ENCODE data around the gene SMIM24. TPM values are rescaled to one million over a fixed set of nuclear protein-coding genes. Genes with fewer than 3 reads are reported as not detected.
A peak's percentile ranks its signal among the peaks of the same experiment; 100 is the strongest.

SMIM24 gene
- total and polyA plus RNA-seq, 10 of the 15 experiments (the other 5 are each of a cell fraction or from before 2014, with no cell fraction given) = 0.14 to 0.44 (median 0.23) TPM; not detected in 4

DNA sequence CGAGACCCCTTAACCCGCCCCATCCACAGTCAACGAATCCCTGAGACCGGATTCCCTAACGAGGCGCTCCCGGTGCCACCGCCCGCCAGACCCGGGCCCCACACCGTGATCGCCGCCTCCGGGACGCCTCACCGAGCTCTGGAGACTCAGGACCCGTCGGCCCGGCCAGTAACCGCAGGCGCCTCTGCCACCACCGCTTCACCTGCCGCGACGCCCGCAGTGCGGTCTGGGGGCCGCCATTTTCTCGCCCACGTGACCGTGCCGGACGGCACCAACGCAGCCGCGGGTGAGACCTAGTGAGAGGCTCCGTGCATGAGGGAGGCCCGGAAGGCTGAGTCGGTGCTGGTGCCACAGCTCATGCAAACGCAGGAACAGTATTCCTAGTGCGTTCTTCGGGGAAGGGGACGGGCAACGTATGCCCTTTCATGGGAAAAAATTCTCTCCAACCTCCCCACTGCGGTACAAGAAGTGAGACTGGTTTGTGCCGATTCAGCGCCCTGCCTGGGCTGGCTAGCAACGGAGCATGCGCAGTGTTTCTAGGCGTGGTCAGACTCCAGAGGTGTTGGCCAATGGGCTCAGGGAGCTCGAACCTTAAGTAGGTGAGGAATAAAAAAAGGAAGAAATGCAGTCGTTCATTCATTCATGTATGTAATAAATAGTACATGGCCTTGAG, 20.2 kb upstream of the SMIM24 start, which contains the start of gene DOHH:
DOHH (minus strand) TSS at position 246 of the 673 bp plus-strand sequence. CDS start 3,860 bp downstream, outside the sequence.
- ChIA-PET SMC1A (ENCODE audit: uncharacterized antibody, unreplicated experiment) (interaction anchor here (1.0 kb wide), 1 partner anchor 56 kb away, joined by 3 read pairs; no protein-coding TSS in a partner anchor), RAD21 (ENCODE audit: unreplicated experiment) (interaction anchor here (1.2 kb wide), 1 partner anchor 17 kb away, joined by 3 read pairs; no protein-coding TSS in a partner anchor), CTCF (interaction anchor here (0.8 to 1.4 kb wide), 4 partner anchors 16 to 195 kb away, joined by 3 to 4 read pairs (median 4); no protein-coding TSS in a partner anchor), POLR2A (interaction anchor here (0.8 to 1.6 kb wide), 2 partner anchors 56 to 262 kb away, joined by 4 to 5 read pairs; partner anchors contain the start of gene MRPL54)
- peak; percentile 100 for FAIRE-seq
- Histone ChIP-seq H3K4me2 (ENCODE audit: control insufficient read depth, insufficient read depth) (peak within 1 kb of the TSS; percentile 98), H4K20me1 (ENCODE audit: control insufficient read depth, insufficient read depth) (no peaks in the 10 kb centered on the region), H3K27me3 (replicated peaks in 1 of 2; ENCODE audit: control insufficient read depth in 2 of 2, insufficient read depth in 2 of 2, low read length in 1 of 2) (no peaks in the 10 kb centered on the region), H3K4me1 (ENCODE audit: control insufficient read depth, insufficient read depth, low read length) (peaks cover 2% of the 10 kb centered on the region; the same call in 1 of the 2 replicates), H3K36me3 (ENCODE audit: control insufficient read depth in 2 of 2, insufficient read depth in 2 of 2, low read length in 1 of 2) (peaks cover 2 to 3% of the 10 kb centered on the region in 2 experiments; a peak in 3 of 4 replicates), H3K4me3 (peak within 1 kb of the TSS; percentile 85), H3K27ac (ENCODE audit: control insufficient read depth, insufficient read depth) (peak within 1 kb of the TSS; percentile 99), H3K9me3 (replicated peaks; ENCODE audit: control insufficient read depth, insufficient read depth, low read length) (no peaks in the 10 kb centered on the region; the same call in 2 of the 3 replicates), H3K79me2 (ENCODE audit: control insufficient read depth, insufficient read depth, low read length) (peaks cover 16% of the 10 kb centered on the region), H3K9ac (ENCODE audit: control insufficient read depth, insufficient read depth, low read length) (peak within 1 kb of the TSS; percentile 97), H2AFZ (ENCODE audit: control insufficient read depth, low read depth, low read length) (peak within 1 kb of the TSS; percentile 100)
- in situ Hi-C loops (cut with MboI) (no loop called here), intact Hi-C loops (cut with micrococcal nuclease; ENCODE audit: unreplicated experiment) (no loop called here)
- no TSS peak for BruUV-seq (replicated peaks)
- ATAC-seq = peak; percentile 94
- 0% methylated on average over 52 of the region's 52 CpGs for WGBS (ENCODE audit: insufficient coverage, insufficient replicate concordance, low lambda C conversion rate, missing lambda C conversion rate)
- peak; percentile 97 for DNase-seq (ENCODE audit: low read depth, low spot score)
- TF ChIP-seq SMC3 (IDR thresholded peaks at IDR 0.05; ENCODE audit: borderline replicate concordance, low read length) (no peak), CHD1 (IDR thresholded peaks at IDR 0.05; ENCODE audit: low read depth, low read length) (peak; percentile 100), ZBED1 (IDR thresholded peaks at IDR 0.05; ENCODE audit: borderline replicate concordance) (no peak), ZNF384 (IDR thresholded peaks at IDR 0.05; ENCODE audit: borderline replicate concordance, low read depth, low read length) (no peak), JUND (IDR thresholded peaks at IDR 0.05; ENCODE audit: low read depth, low read length) (peak; percentile 99), LARP7 (IDR thresholded peaks at IDR 0.05) (peak; percentile 77), TCF7 (IDR thresholded peaks at IDR 0.05; ENCODE audit: borderline replicate concordance) (no peak), PML (IDR thresholded peaks at IDR 0.05; ENCODE audit: low read length) (no peak), CBX3 (IDR thresholded peaks at IDR 0.05; ENCODE audit: borderline replicate concordance, low read depth) (no peak), EP300 (IDR thresholded peaks at IDR 0.05; ENCODE audit: borderline replicate concordance in 1 of 2, control insufficient read depth in 1 of 2, low read depth in 2 of 2, low read length in 2 of 2) (peak in 1 of 2 experiments; percentile 27; a peak in 1 of 4 replicates), IKZF2 (IDR thresholded peaks at IDR 0.05) (peak; percentile 33 to 75; a peak in 3 of 4 replicates)
- TF ChIP-seq, protein P1, sequence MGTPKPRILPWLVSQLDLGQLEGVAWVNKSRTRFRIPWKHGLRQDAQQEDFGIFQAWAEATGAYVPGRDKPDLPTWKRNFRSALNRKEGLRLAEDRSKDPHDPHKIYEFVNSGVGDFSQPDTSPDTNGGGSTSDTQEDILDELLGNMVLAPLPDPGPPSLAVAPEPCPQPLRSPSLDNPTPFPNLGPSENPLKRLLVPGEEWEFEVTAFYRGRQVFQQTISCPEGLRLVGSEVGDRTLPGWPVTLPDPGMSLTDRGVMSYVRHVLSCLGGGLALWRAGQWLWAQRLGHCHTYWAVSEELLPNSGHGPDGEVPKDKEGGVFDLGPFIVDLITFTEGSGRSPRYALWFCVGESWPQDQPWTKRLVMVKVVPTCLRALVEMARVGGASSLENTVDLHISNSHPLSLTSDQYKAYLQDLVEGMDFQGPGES (IDR thresholded peaks at IDR 0.05) = peak; percentile 67
- TF ChIP-seq, protein P2, sequence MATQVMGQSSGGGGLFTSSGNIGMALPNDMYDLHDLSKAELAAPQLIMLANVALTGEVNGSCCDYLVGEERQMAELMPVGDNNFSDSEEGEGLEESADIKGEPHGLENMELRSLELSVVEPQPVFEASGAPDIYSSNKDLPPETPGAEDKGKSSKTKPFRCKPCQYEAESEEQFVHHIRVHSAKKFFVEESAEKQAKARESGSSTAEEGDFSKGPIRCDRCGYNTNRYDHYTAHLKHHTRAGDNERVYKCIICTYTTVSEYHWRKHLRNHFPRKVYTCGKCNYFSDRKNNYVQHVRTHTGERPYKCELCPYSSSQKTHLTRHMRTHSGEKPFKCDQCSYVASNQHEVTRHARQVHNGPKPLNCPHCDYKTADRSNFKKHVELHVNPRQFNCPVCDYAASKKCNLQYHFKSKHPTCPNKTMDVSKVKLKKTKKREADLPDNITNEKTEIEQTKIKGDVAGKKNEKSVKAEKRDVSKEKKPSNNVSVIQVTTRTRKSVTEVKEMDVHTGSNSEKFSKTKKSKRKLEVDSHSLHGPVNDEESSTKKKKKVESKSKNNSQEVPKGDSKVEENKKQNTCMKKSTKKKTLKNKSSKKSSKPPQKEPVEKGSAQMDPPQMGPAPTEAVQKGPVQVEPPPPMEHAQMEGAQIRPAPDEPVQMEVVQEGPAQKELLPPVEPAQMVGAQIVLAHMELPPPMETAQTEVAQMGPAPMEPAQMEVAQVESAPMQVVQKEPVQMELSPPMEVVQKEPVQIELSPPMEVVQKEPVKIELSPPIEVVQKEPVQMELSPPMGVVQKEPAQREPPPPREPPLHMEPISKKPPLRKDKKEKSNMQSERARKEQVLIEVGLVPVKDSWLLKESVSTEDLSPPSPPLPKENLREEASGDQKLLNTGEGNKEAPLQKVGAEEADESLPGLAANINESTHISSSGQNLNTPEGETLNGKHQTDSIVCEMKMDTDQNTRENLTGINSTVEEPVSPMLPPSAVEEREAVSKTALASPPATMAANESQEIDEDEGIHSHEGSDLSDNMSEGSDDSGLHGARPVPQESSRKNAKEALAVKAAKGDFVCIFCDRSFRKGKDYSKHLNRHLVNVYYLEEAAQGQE (IDR thresholded peaks at IDR 0.05; ENCODE audit: low read depth, low read length) = no peak
- TF ChIP-seq, protein P3, sequence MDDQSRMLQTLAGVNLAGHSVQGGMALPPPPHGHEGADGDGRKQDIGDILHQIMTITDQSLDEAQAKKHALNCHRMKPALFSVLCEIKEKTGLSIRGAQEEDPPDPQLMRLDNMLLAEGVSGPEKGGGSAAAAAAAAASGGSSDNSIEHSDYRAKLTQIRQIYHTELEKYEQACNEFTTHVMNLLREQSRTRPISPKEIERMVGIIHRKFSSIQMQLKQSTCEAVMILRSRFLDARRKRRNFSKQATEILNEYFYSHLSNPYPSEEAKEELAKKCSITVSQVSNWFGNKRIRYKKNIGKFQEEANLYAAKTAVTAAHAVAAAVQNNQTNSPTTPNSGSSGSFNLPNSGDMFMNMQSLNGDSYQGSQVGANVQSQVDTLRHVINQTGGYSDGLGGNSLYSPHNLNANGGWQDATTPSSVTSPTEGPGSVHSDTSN (IDR thresholded peaks at IDR 0.05; ENCODE audit: insufficient replicate concordance, low read depth, low read length) = no peak
